Panc1 (cell line): ENCODE results near the gene NT5C1B.

Experiments used
- CTCF ChIP-seq: fragments of 450-650 bp; IDR thresholded peaks from 2 replicates; pipeline ENCODE4 v1.5.1; 2017; ENCODE audit warnings: mild to moderate bottlenecking
- REST ChIP-seq, 2 experiments: IDR thresholded peaks; 2 replicates each; pipeline ENCODE4 v1.6.1; 2011 to 2012; ENCODE audit warnings: low read depth in 2 of 2, control low read depth in 1 of 2, low read length in 1 of 2, mild to moderate bottlenecking in 1 of 2, moderate library complexity in 1 of 2; ENCODE audit not compliant: insufficient read depth in 1 of 2
- SIN3A ChIP-seq: IDR thresholded peaks from 2 replicates; pipeline ENCODE4 v1.6.1; 2012; ENCODE audit warnings: low read depth, mild to moderate bottlenecking, low read length, moderate library complexity, borderline replicate concordance; ENCODE audit not compliant: insufficient read depth

- TF ChIP-seq SIN3A, result no peak
- TF ChIP-seq CTCF, result no peak
- no peak for TF ChIP-seq REST (IDR thresholded peaks at IDR 0.05; ENCODE audit: insufficient read depth in 1 of 2, low read depth in 2 of 2, low read length in 1 of 2)
These were observed 73.3 kb downstream of the NT5C1B start for GRCh38 chr2:18516112-18516511.
